Measurements from ENCODE around the gene TBCD. TPM values are rescaled to one million over a fixed set of nuclear protein-coding genes. Genes with fewer than 3 reads are reported as not detected.

The TBCD gene
- total and polyA plus RNA-seq, 2 experiments from 2014 or later, result 19.3 to 33.8 TPM

DNA sequence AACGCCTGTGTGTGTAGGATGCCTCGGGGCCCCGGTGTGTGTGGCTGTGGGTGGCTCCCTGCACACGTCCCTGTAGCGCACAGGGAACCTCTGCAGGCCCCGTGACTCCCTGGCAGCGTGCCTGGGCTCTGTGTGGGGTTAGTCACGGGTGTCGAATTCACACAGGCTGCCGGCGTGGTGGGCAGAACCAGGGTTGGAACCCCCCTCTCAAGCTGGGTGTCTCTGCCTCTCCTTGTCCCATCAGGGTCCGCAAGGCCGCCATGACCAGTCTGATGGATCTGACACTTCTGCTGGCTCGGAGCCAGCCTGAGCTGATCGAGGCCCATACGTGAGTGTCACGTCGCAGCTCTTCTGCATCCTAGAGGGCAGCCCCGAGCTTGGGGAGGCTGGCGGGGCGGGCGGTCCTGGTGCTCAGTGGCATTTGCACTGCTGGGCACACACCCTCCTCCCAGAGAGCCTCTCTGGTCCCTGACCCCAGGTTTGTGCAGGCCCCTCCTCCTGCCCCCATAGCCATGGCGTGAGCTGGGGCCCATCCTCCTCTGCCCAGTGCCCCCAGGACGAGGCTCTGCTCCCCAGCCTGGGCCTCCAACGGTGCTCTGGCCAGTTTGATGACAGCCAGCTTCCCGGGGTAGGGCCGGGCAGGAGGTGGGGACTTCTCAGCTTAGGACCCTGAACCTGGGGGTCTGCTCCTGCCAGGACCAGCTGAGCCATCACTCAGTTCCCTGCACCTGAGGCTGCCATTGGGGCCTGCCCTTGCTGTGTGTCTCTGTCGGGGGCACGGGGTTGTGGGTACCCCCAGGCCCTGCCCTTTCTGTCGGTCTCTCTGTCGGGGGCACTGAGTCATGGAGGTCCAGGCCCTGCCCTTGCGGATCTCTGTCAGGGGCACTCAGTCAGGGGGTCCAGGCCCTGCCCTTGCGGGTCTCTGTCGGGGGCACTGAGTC, 176.1 kb downstream of the TBCD start:
- H3K27ac ChIP-seq, result no peak overlapping the region
- H3K4me3 ChIP-seq, result no peak overlapping the region
- TF ChIP-seq EZH2 (IDR thresholded peaks at IDR 0.05; ENCODE audit: insufficient read depth, poor library complexity, severe bottlenecking) (no peak), EZH2phosphoT487 (IDR thresholded peaks at IDR 0.05; ENCODE audit: insufficient read depth, low read depth) (no peak)
- no peaks in the 10 kb centered on the region for H3K27me3 ChIP-seq (replicated peaks; ENCODE audit: insufficient read depth)
- no peak overlapping the region for H3K4me2 ChIP-seq (ENCODE audit: unreplicated experiment)
- no peak for DNase-seq
- no peaks in the 10 kb centered on the region for H3K9me3 ChIP-seq (ENCODE audit: low read depth)
- no peak overlapping the region for H2AFZ ChIP-seq
- H3K9me2 ChIP-seq (ENCODE audit: insufficient read depth), result no peaks in the 10 kb centered on the region
- H3K9ac ChIP-seq, result no peak overlapping the region
- no peaks in the 10 kb centered on the region for H3K79me2 ChIP-seq (ENCODE audit: insufficient read depth)
- no peaks in the 10 kb centered on the region for H4K20me1 ChIP-seq (ENCODE audit: insufficient read depth)
- H3F3A ChIP-seq (ENCODE audit: insufficient read depth), result peaks cover 12% of the 10 kb centered on the region; the same call in 1 of the 2 replicates
- in situ Hi-C loops (cut with MboI), result no loop called here
- no peaks in the 10 kb centered on the region for H3K36me3 ChIP-seq (ENCODE audit: low read depth)
- H3K4me1 ChIP-seq (ENCODE audit: insufficient read depth), result peaks cover 16% of the 10 kb centered on the region
- 89 to 94% methylated on average over 31 to 34 of the region's 34 CpGs for WGBS, 2 experiments (ENCODE audit: low coverage in 1 of 2, low lambda C conversion rate in 2 of 2, missing lambda C conversion rate in 2 of 2)

- H3F3A ChIP-seq (ENCODE audit: insufficient read depth), result peaks cover 12% of the 10 kb centered on the region; the same call in 1 of the 2 replicates
- no peaks in the 10 kb centered on the region for H3K36me3 ChIP-seq (ENCODE audit: low read depth)
- H3K9me3 ChIP-seq (ENCODE audit: low read depth), result no peaks in the 10 kb centered on the region
- H3K9me2 ChIP-seq (ENCODE audit: insufficient read depth), result no peaks in the 10 kb centered on the region
- H2AFZ ChIP-seq, result no peak overlapping the region
- peaks cover 17% of the 10 kb centered on the region for H3K4me1 ChIP-seq (ENCODE audit: insufficient read depth)
- H3K79me2 ChIP-seq (ENCODE audit: insufficient read depth), result no peaks in the 10 kb centered on the region
- H4K20me1 ChIP-seq (ENCODE audit: insufficient read depth), result no peaks in the 10 kb centered on the region
- no peak overlapping the region for H3K27ac ChIP-seq
- H3K4me3 ChIP-seq, result no peak overlapping the region
- TF ChIP-seq EZH2 (IDR thresholded peaks at IDR 0.05; ENCODE audit: insufficient read depth, poor library complexity, severe bottlenecking) (no peak), EZH2phosphoT487 (IDR thresholded peaks at IDR 0.05; ENCODE audit: insufficient read depth, low read depth) (no peak)
- no peak for DNase-seq
- in situ Hi-C loops (cut with MboI), result no loop called here
- WGBS, 2 experiments (ENCODE audit: low coverage in 1 of 2, low lambda C conversion rate in 2 of 2, missing lambda C conversion rate in 2 of 2), result 97% methylated on average over 34 to 35 of the region's 35 CpGs
- no peaks in the 10 kb centered on the region for H3K27me3 ChIP-seq (replicated peaks; ENCODE audit: insufficient read depth)
- H3K9ac ChIP-seq, result no peak overlapping the region
- H3K4me2 ChIP-seq (ENCODE audit: unreplicated experiment), result no peak overlapping the region
Measured at GRCh38 chr17:82929011-82929622, 177.3 kb downstream of the TBCD start.

GRCh38 chr17:82929676-82930042, 177.8 kb downstream of the TBCD start:
- H3F3A ChIP-seq (ENCODE audit: insufficient read depth), result peaks cover 12% of the 10 kb centered on the region; the same call in 1 of the 2 replicates
- no peak overlapping the region for H3K4me3 ChIP-seq
- in situ Hi-C loops (cut with MboI), result no loop called here
- H3K9ac ChIP-seq, result no peak overlapping the region
- H3K9me3 ChIP-seq (ENCODE audit: low read depth), result no peaks in the 10 kb centered on the region
- H2AFZ ChIP-seq, result no peak overlapping the region
- TF ChIP-seq EZH2 (IDR thresholded peaks at IDR 0.05; ENCODE audit: insufficient read depth, poor library complexity, severe bottlenecking) (no peak), EZH2phosphoT487 (IDR thresholded peaks at IDR 0.05; ENCODE audit: insufficient read depth, low read depth) (no peak)
- no peak for DNase-seq
- H3K79me2 ChIP-seq (ENCODE audit: insufficient read depth), result no peaks in the 10 kb centered on the region
- peaks cover 17% of the 10 kb centered on the region for H3K4me1 ChIP-seq (ENCODE audit: insufficient read depth)
- H4K20me1 ChIP-seq (ENCODE audit: insufficient read depth), result no peaks in the 10 kb centered on the region
- no peaks in the 10 kb centered on the region for H3K36me3 ChIP-seq (ENCODE audit: low read depth)
- no peaks in the 10 kb centered on the region for H3K27me3 ChIP-seq (replicated peaks; ENCODE audit: insufficient read depth)
- no peaks in the 10 kb centered on the region for H3K9me2 ChIP-seq (ENCODE audit: insufficient read depth)
- WGBS, 2 experiments (ENCODE audit: low coverage in 1 of 2, low lambda C conversion rate in 2 of 2, missing lambda C conversion rate in 2 of 2), result 97 to 99% methylated on average over 9 of the region's 9 CpGs
- no peak overlapping the region for H3K27ac ChIP-seq
- no peak overlapping the region for H3K4me2 ChIP-seq (ENCODE audit: unreplicated experiment)

DNA sequence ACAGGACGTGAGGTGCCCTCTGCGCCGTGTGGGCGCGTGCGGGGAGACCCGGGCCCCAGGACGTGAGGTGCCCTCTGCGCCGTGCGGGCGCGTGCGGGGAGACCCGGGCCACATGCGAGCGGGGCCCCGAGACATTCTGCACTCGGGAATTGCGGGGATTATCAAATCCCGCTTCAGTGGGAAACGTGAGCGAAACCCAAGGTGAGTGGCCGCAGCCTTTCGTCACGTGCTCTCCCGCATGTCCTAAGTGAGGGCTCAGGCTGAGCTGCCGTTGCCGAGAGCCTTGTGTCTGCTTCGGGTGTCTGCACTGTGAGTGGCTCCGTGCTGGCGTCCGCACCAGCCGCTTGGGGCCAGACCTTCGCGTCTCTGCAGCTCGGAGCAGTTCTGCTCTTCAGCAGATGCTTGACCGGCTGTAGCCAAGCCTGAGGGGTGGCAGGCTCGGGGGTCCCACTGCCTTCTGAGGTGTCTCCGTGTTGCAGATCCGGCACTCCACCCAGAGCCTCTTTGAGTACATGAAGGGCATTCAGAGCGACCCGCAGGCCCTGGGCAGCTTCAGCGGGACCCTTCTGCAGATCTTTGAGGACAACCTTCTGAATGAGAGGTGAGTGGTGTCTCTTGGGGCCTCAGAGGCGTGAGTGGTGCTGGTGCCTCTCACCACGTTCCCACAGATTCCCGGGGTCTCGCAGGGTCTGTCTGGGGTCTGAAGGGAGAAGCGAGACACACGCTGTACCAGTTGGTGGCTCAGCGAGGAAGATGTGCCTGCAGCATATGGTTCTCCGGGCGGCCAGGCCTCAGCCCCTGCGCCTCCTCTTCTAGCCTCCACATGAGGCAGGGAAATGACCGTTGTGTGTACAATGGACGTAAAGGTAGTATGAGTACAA, 178.4 kb downstream of the TBCD start:
- TF ChIP-seq EZH2 (IDR thresholded peaks at IDR 0.05; ENCODE audit: insufficient read depth, poor library complexity, severe bottlenecking) (no peak), EZH2phosphoT487 (IDR thresholded peaks at IDR 0.05; ENCODE audit: insufficient read depth, low read depth) (no peak)
- 97 to 98% methylated on average over 52 to 56 of the region's 56 CpGs for WGBS, 2 experiments (ENCODE audit: low coverage in 1 of 2, low lambda C conversion rate in 2 of 2, missing lambda C conversion rate in 2 of 2)
- no peak for DNase-seq
- Histone ChIP-seq H3F3A (ENCODE audit: insufficient read depth) (peaks cover 12% of the 10 kb centered on the region; the same call in 1 of the 2 replicates), H3K9me3 (ENCODE audit: low read depth) (no peaks in the 10 kb centered on the region), H2AFZ (no peak overlapping the region), H4K20me1 (ENCODE audit: insufficient read depth) (no peaks in the 10 kb centered on the region), H3K4me2 (ENCODE audit: unreplicated experiment) (no peak overlapping the region), H3K9ac (no peak overlapping the region), H3K36me3 (ENCODE audit: low read depth) (no peaks in the 10 kb centered on the region), H3K4me3 (no peak overlapping the region), H3K4me1 (ENCODE audit: insufficient read depth) (peaks cover 17% of the 10 kb centered on the region), H3K79me2 (ENCODE audit: insufficient read depth) (no peaks in the 10 kb centered on the region), H3K27ac (no peak overlapping the region), H3K27me3 (replicated peaks; ENCODE audit: insufficient read depth) (no peaks in the 10 kb centered on the region), H3K9me2 (ENCODE audit: insufficient read depth) (no peaks in the 10 kb centered on the region)
- in situ Hi-C loops (cut with MboI), result no loop called here
